ENCODE data around the gene PIP5K1B. TPM values are rescaled to one million over a fixed set of nuclear protein-coding genes. Genes with fewer than 3 reads are reported as not detected.

The PIP5K1B gene
- total RNA-seq, 2 experiments from 2014 or later, result 3.8 to 10.7 TPM

GRCh38 chr9:68975365-68976043 is 270.5 kb downstream of the PIP5K1B start:
- Histone ChIP-seq H3K4me1 (ENCODE audit: insufficient read depth, low read length, poor library complexity, severe bottlenecking) (peaks cover 19% of the 10 kb centered on the region), H3K79me2 (ENCODE audit: insufficient read depth, low read depth, low read length) (no peaks in the 10 kb centered on the region), H3K4me2 (ENCODE audit: low read length) (no peak overlapping the region), H2AFZ (ENCODE audit: low read length) (no peak overlapping the region), H3K9me2 (ENCODE audit: insufficient read depth, low read length) (no peaks in the 10 kb centered on the region), H3K4me3 (ENCODE audit: low read depth, low read length, poor library complexity, severe bottlenecking) (no peak overlapping the region), H3K9me3 (ENCODE audit: low read length) (no peaks in the 10 kb centered on the region), H3K27ac (ENCODE audit: low read depth, low read length, poor library complexity, severe bottlenecking) (no peak overlapping the region), H4K20me1 (ENCODE audit: insufficient read depth, low read length) (no peaks in the 10 kb centered on the region), H3K36me3 (ENCODE audit: insufficient read depth, low read length) (no peaks in the 10 kb centered on the region)
- intact Hi-C loops (cut with micrococcal nuclease; ENCODE audit: unreplicated experiment), result no loop called here
- BruUV-seq (replicated peaks), result no TSS peak
- POLR2A ChIA-PET, result interaction anchor here (0.6 to 1.5 kb wide), 3 partner anchors 8 to 172 kb away, joined by 3 to 6 read pairs (median 3); no protein-coding TSS in a partner anchor
- TF ChIP-seq, protein P1, sequence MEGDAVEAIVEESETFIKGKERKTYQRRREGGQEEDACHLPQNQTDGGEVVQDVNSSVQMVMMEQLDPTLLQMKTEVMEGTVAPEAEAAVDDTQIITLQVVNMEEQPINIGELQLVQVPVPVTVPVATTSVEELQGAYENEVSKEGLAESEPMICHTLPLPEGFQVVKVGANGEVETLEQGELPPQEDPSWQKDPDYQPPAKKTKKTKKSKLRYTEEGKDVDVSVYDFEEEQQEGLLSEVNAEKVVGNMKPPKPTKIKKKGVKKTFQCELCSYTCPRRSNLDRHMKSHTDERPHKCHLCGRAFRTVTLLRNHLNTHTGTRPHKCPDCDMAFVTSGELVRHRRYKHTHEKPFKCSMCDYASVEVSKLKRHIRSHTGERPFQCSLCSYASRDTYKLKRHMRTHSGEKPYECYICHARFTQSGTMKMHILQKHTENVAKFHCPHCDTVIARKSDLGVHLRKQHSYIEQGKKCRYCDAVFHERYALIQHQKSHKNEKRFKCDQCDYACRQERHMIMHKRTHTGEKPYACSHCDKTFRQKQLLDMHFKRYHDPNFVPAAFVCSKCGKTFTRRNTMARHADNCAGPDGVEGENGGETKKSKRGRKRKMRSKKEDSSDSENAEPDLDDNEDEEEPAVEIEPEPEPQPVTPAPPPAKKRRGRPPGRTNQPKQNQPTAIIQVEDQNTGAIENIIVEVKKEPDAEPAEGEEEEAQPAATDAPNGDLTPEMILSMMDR (conservative IDR thresholded peaks at IDR 0.05; ENCODE audit: low read length), result no peak
- no peak for TF ChIP-seq EZH2phosphoT487 (IDR thresholded peaks at IDR 0.05; ENCODE audit: borderline replicate concordance, low read depth, low read length)
- no peak for DNase-seq (ENCODE audit: low spot score)
- CTCF ChIA-PET (ENCODE audit: unreplicated experiment), result no interaction called here

DNA sequence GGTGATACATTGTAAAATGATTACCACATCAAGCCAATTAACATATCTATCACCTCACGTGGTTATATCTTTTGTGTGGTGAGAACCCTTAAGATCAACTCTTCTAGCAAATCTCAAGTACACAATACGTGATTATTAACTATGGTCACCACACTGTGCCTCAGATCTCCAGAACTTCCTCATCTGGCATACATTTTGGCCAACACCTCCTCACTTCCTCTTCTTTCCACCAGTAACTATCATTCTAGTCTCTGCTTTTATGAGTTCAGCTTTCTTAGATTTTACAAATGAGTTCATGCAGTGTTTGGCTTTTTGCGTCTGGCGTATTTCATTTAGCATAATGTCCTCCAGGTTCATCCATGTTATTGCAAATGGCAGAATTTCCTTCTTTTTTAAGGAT is 273.0 kb downstream of the PIP5K1B start:
- no peak for DNase-seq (ENCODE audit: low spot score)
- H3K36me3 ChIP-seq (ENCODE audit: insufficient read depth, low read length), result no peaks in the 10 kb centered on the region
- CTCF ChIA-PET (ENCODE audit: unreplicated experiment), result no interaction called here
- BruUV-seq (replicated peaks), result no TSS peak
- H3K9me2 ChIP-seq (ENCODE audit: insufficient read depth, low read length), result no peaks in the 10 kb centered on the region
- H3K4me3 ChIP-seq (ENCODE audit: low read depth, low read length, poor library complexity, severe bottlenecking), result no peak overlapping the region
- H4K20me1 ChIP-seq (ENCODE audit: insufficient read depth, low read length), result no peaks in the 10 kb centered on the region
- POLR2A ChIA-PET, result interaction anchor here (1.3 kb wide), 1 partner anchor 14 kb away, joined by 3 read pairs; no protein-coding TSS in a partner anchor
- TF ChIP-seq, protein P1 (conservative IDR thresholded peaks at IDR 0.05; ENCODE audit: low read length), result no peak
- no peak for TF ChIP-seq EZH2phosphoT487 (IDR thresholded peaks at IDR 0.05; ENCODE audit: borderline replicate concordance, low read depth, low read length)
- no peak overlapping the region for H3K4me2 ChIP-seq (ENCODE audit: low read length)
- no peak overlapping the region for H3K27ac ChIP-seq (ENCODE audit: low read depth, low read length, poor library complexity, severe bottlenecking)
- H3K79me2 ChIP-seq (ENCODE audit: insufficient read depth, low read depth, low read length), result no peaks in the 10 kb centered on the region
- H3K4me1 ChIP-seq (ENCODE audit: insufficient read depth, low read length, poor library complexity, severe bottlenecking), result peaks cover 39% of the 10 kb centered on the region
- intact Hi-C loops (cut with micrococcal nuclease; ENCODE audit: unreplicated experiment), result no loop called here
- H2AFZ ChIP-seq (ENCODE audit: low read length), result no peak overlapping the region
- no peaks in the 10 kb centered on the region for H3K9me3 ChIP-seq (ENCODE audit: low read length)

DNA sequence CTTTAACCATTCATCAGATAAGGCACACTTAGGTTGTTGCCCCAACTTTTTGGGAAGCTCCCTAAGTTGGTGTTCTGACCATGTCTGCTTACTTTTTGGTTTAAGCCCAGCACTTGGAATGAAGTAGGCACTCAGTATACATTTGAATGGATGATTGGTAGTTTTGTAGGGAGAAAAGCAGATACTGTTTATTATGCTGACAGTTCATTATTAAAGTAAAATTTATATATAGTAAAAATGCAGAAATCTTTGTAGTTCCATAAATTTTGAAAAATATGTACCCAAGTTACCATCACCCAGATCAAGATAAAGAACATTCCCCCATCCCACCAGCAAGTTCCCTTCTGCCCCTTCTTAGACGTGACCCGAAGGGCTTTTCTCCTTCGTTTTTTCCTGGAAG is 273.5 kb downstream of the PIP5K1B start:
- no peak overlapping the region for H3K4me3 ChIP-seq (ENCODE audit: low read depth, low read length, poor library complexity, severe bottlenecking)
- no peaks in the 10 kb centered on the region for H3K9me3 ChIP-seq (ENCODE audit: low read length)
- no peaks in the 10 kb centered on the region for H3K9me2 ChIP-seq (ENCODE audit: insufficient read depth, low read length)
- ChIA-PET POLR2A (interaction anchor here (1.2 kb wide), 1 partner anchor 13 kb away, joined by 3 read pairs; no protein-coding TSS in a partner anchor), CTCF (ENCODE audit: unreplicated experiment) (no interaction called here)
- no peak overlapping the region for H3K27ac ChIP-seq (ENCODE audit: low read depth, low read length, poor library complexity, severe bottlenecking)
- intact Hi-C loops (cut with micrococcal nuclease; ENCODE audit: unreplicated experiment), result no loop called here
- H3K4me2 ChIP-seq (ENCODE audit: low read length), result no peak overlapping the region
- TF ChIP-seq, protein P1 (conservative IDR thresholded peaks at IDR 0.05; ENCODE audit: low read length), result no peak
- TF ChIP-seq EZH2phosphoT487 (IDR thresholded peaks at IDR 0.05; ENCODE audit: borderline replicate concordance, low read depth, low read length), result no peak
- H3K4me1 ChIP-seq (ENCODE audit: insufficient read depth, low read length, poor library complexity, severe bottlenecking), result peaks cover 44% of the 10 kb centered on the region
- DNase-seq (ENCODE audit: low spot score), result no peak
- no peaks in the 10 kb centered on the region for H4K20me1 ChIP-seq (ENCODE audit: insufficient read depth, low read length)
- H3K36me3 ChIP-seq (ENCODE audit: insufficient read depth, low read length), result no peaks in the 10 kb centered on the region
- no TSS peak for BruUV-seq (replicated peaks)
- no peak overlapping the region for H2AFZ ChIP-seq (ENCODE audit: low read length)
- H3K79me2 ChIP-seq (ENCODE audit: insufficient read depth, low read depth, low read length), result no peaks in the 10 kb centered on the region

Measured in OCI-LY7 (cell line).